Keratinocyte (primary cell): ENCODE results near the gene FUT8.

Source experiments
- CTCF ChIP-seq, 3 experiments: IDR thresholded peaks in 1 of 3; conservative IDR thresholded peaks in 1 of 3; optimal IDR thresholded peaks in 1 of 3; 2 replicates in 2 of 3; 3 replicates in 1 of 3; pipeline versions ENCODE3 to v1.5.1; 2011; ENCODE audit warnings: low read length in 3 of 3, mild to moderate bottlenecking in 3 of 3, moderate library complexity in 2 of 3, control low read depth in 1 of 3, inconsistent platforms in 1 of 3; ENCODE audit not compliant: insufficient read depth in 2 of 3; ENCODE audit errors: extremely low read depth in 1 of 3
- EZH2 ChIP-seq: IDR thresholded peaks from one replicate; pipeline ENCODE4 v1.6.1; 2012; ENCODE audit warnings: inconsistent platforms, mild to moderate bottlenecking, low read length, moderate library complexity

- no peak for TF ChIP-seq CTCF (optimal IDR thresholded peaks at IDR 0.05 in 1 of 3, IDR thresholded peaks at IDR 0.05 in 1 of 3, conservative IDR thresholded peaks at IDR 0.05 in 1 of 3; ENCODE audit: extremely low read depth in 1 of 3, insufficient read depth in 2 of 3, low read length in 3 of 3)
- TF ChIP-seq EZH2 = no peak
Measured at GRCh38 chr14:65560340-65561027, 148.0 kb downstream of the FUT8 start.
